HepG2 (cell line): ENCODE results near the gene ATPAF2. TPM values are rescaled to one million over a fixed set of nuclear protein-coding genes. Genes with fewer than 3 reads are reported as not detected.

ENCODE experiments used
- ATAC-seq: fragments of 200-7000 bp; cut with Tn5 transposase; 3 replicates; pipeline ENCODE4 v1.9.1; 2020; ENCODE audit warnings: mild to moderate bottlenecking, moderate library complexity
- BruUV-seq: library from RNA; stranded (reverse); fragments of 400-500 nt; replicated peaks from 2 replicates; lab custom pipeline; 2021; lab: Mats Ljungman, UMichigan
- CTCF ChIA-PET: fragments of 300-600 bp; formaldehyde crosslinking; extraction: SDS; loops from one replicate; lab custom pipeline; 2021; ENCODE audit warnings: low total read pairs, inconsistent platforms, low intra/inter-chr PET ratio; lab: Yijun Ruan, JAX
- POLR2A ChIA-PET: fragments of 350-600 bp; sonication (Branson Sonifier 250); formaldehyde crosslinking; loops from one replicate; lab custom pipeline; 2020; ENCODE audit warnings: antibody characterized with exemption, inconsistent platforms; lab: Yijun Ruan, JAX
- DNase-seq: peaks from one replicate; pipeline ENCODE4 v3.0.0-alpha.2; 2015; ENCODE audit warnings: low spot score
- FAIRE-seq: peaks from 3 replicates; lab custom pipeline; 2011; peaks lifted over from hg19 to GRCh38; lab: Jason Lieb, UNC
- H2AFZ ChIP-seq: one replicate; pipeline ENCODE4 v1.6.1; 2011; ENCODE audit warnings: low read length, inconsistent platforms
- H3K27ac ChIP-seq: fragments of 300-600 bp; 3 replicates; pipeline ENCODE4 v1.8.0; 2011; ENCODE audit warnings: mixed run types, mild to moderate bottlenecking, mixed read lengths, low read length, inconsistent platforms; ENCODE audit not compliant: insufficient read depth; ENCODE audit errors: extremely low read length
- H3K27me3 ChIP-seq, 2 experiments: fragments of 200-600 bp in 1 of 2; 2 replicates in 1 of 2; 3 replicates in 1 of 2; pipeline versions ENCODE4 v1.6.0 to v1.8.0; 2011; ENCODE audit warnings: low read length in 2 of 2, mild to moderate bottlenecking in 2 of 2, moderate library complexity in 2 of 2, inconsistent platforms in 1 of 2; ENCODE audit not compliant: insufficient read depth in 2 of 2, control insufficient read depth in 1 of 2
- H3K36me3 ChIP-seq, 2 experiments: fragments of 200-600 bp in 1 of 2; replicated peaks in 1 of 2; 2 replicates in 1 of 2; 3 replicates in 1 of 2; pipeline versions ENCODE4 v1.5.1 to v1.8.0; 2011; ENCODE audit warnings: low read length in 2 of 2, inconsistent platforms in 1 of 2; ENCODE audit not compliant: insufficient read depth in 2 of 2, control insufficient read depth in 1 of 2
- H3K4me1 ChIP-seq: 2 replicates; pipeline ENCODE4 v1.5.1; 2012; ENCODE audit warnings: low read length, inconsistent platforms; ENCODE audit not compliant: insufficient read depth
- H3K4me2 ChIP-seq: 2 replicates; pipeline ENCODE4 v1.6.0; 2011; ENCODE audit warnings: low read depth, low read length, inconsistent platforms
- H3K4me3 ChIP-seq, 3 experiments: fragments of 200-600 bp in 1 of 3; sonication (generic), shearing (Covaris generic) in 1 of 3; replicated peaks in 1 of 3; 2 replicates each; pipeline ENCODE4 v1.5.1; 2011 to 2016; ENCODE audit warnings: low read length in 3 of 3, inconsistent platforms in 2 of 3, low read depth in 2 of 3, mild to moderate bottlenecking in 2 of 3, control low read depth in 1 of 3, mixed read lengths in 1 of 3; ENCODE audit not compliant: insufficient read depth in 1 of 3
- H3K79me2 ChIP-seq: one replicate; pipeline ENCODE4 v1.6.1; 2011; ENCODE audit warnings: low read length, inconsistent platforms; ENCODE audit not compliant: insufficient read depth
- H3K9ac ChIP-seq: 2 replicates; pipeline ENCODE4 v1.6.0; 2011; ENCODE audit warnings: mild to moderate bottlenecking, low read depth, low read length, inconsistent platforms; ENCODE audit not compliant: insufficient read depth
- H3K9me3 ChIP-seq: 2 replicates; pipeline ENCODE4 v1.5.1; 2012; ENCODE audit warnings: mild to moderate bottlenecking, low read length
- H4K20me1 ChIP-seq: 2 replicates; pipeline ENCODE4 v1.6.0; 2011; ENCODE audit warnings: inconsistent platforms, mild to moderate bottlenecking, low read length, moderate library complexity; ENCODE audit not compliant: insufficient read depth
- GMEB2 ChIP-seq: IDR thresholded peaks from 2 replicates; pipeline ENCODE4 v1.6.1; 2016; ENCODE audit warnings: missing biosample characterization, missing genetic modification reagents, low read depth
- MAFK ChIP-seq, 2 experiments: IDR thresholded peaks in 1 of 2; conservative IDR thresholded peaks in 1 of 2; 2 replicates each; pipeline ENCODE4 v1.6.1; 2011; ENCODE audit warnings: improper control_type of control experiment in 2 of 2, low read length in 2 of 2
- NFKBIZ ChIP-seq: IDR thresholded peaks from 2 replicates; pipeline ENCODE4 v1.6.1; 2018; ENCODE audit warnings: missing genetic modification reagents, missing compliant biosample characterization
- TCF7L2 ChIP-seq: IDR thresholded peaks from 2 replicates; pipeline ENCODE4 v1.6.1; 2011; ENCODE audit warnings: mild to moderate bottlenecking, low read depth, low read length, moderate library complexity
- U2AF1 ChIP-seq: fragments of 200-400 bp; formaldehyde crosslinking; optimal IDR thresholded peaks from 2 replicates; pipeline ENCODE3; 2017; ENCODE audit warnings: mild to moderate bottlenecking, low read depth, low read length
- ZBTB42 ChIP-seq: sonication (generic); formaldehyde crosslinking; IDR thresholded peaks from 2 replicates; pipeline ENCODE4 v1.5.0; 2020; ENCODE audit warnings: mild to moderate bottlenecking, missing genetic modification reagents
- ZFYVE20 ChIP-seq: sonication (generic); formaldehyde crosslinking; IDR thresholded peaks from 2 replicates; pipeline ENCODE4 v1.8.0; 2023; ENCODE audit warnings: low read depth, mild to moderate bottlenecking, moderate library complexity, missing genetic modification reagents, borderline replicate concordance
- ZNF709 ChIP-seq: sonication (generic); formaldehyde crosslinking; IDR thresholded peaks from 2 replicates; pipeline ENCODE4 v1.5.0; 2020; ENCODE audit warnings: mild to moderate bottlenecking, missing genetic modification reagents
- ZNF75D ChIP-seq: sonication (generic); formaldehyde crosslinking; IDR thresholded peaks from 2 replicates; pipeline ENCODE4 v1.8.1; 2023; ENCODE audit warnings: missing genetic modification reagents, mild to moderate bottlenecking, borderline replicate concordance
- ZSCAN30 ChIP-seq: sonication (generic); formaldehyde crosslinking; IDR thresholded peaks from 2 replicates; pipeline ENCODE4 v1.5.0; 2020; ENCODE audit warnings: mild to moderate bottlenecking, missing genetic modification reagents
- WGBS: methylation state at CpG from one replicate; pipeline ENCODE4 v1.1.6; 2017; ENCODE audit warnings: low lambda C conversion rate; 5-methylcytosine and 5-hydroxymethylcytosine counted together
- in situ Hi-C: cut with HindIII; loops from 2 replicates; pipeline ENCODE4 v1.10.0; 2017; ENCODE audit warnings: low pct_unique_long_range_greater_than_20kb; ENCODE audit not compliant: extremely low pct_ligation_motif_present
- intact Hi-C: fragments of 100-400 bp; cut with micrococcal nuclease; formaldehyde crosslinking; loops from one replicate; pipeline ENCODE4 v1.10.0; 2022; ENCODE audit not compliant: unreplicated experiment
- polyA plus RNA-seq, 8 experiments: library from polyadenylated mRNA; depleted of rRNA in 3 of 8; stranded (reverse) in 7 of 8; unstranded in 1 of 8; fragments of >200 nt; fragmentation: Illumina TruSeq in 4 of 8; extraction: Trizol in 4 of 8; gene quantifications; 2 replicates each; pipeline versions ENCODE4 v1.2.1 to v1.2.3, GENCODE V29; 2011 to 2016; ENCODE audit warnings: low read depth in 4 of 8, missing spikeins in 1 of 8, mixed read lengths in 1 of 8; ENCODE audit not compliant: insufficient read depth in 1 of 8
- total RNA-seq, 5 experiments: library from RNA; depleted of rRNA; stranded (reverse); fragments of >200 nt; fragmentation: Illumina TruSeq; extraction: Trizol; gene quantifications; 2 replicates each; pipeline ENCODE4 v1.2.3, GENCODE V29; 2016; ENCODE audit warnings: low read depth in 1 of 5
- TF ChIP-seq, protein P1 (sequence below): sonication (generic); formaldehyde crosslinking; IDR thresholded peaks from 2 replicates; pipeline ENCODE4 v1.4.0; 2020; ENCODE audit warnings: missing genetic modification reagents, borderline replicate concordance
- TF ChIP-seq, protein P2 (sequence below): sonication (generic); formaldehyde crosslinking; IDR thresholded peaks from 2 replicates; pipeline ENCODE4 v1.8.0; 2022; ENCODE audit warnings: missing genetic modification reagents, mild to moderate bottlenecking, moderate library complexity, borderline replicate concordance
- TF ChIP-seq, protein P3 (sequence below): sonication (generic); formaldehyde crosslinking; IDR thresholded peaks from 2 replicates; pipeline ENCODE4 v1.4.0; 2020; ENCODE audit warnings: low read depth, mild to moderate bottlenecking, missing genetic modification reagents

The ATPAF2 gene
- total and polyA plus RNA-seq, 2 of the 13 experiments (the other 11 are each of a cell fraction or from before 2014, with no cell fraction given): 15.0 to 16.5 TPM

GRCh38 chr17:18015593-18015992 lies 23.4 kb downstream of the ATPAF2 start:
- ChIA-PET CTCF (no interaction called here), POLR2A (no interaction called here)
- Histone ChIP-seq H3K27ac (no peak overlapping the region), H3K4me3 (no peak overlapping the region), H3K27me3 (no peaks in the 10 kb centered on the region), H4K20me1 (no peaks in the 10 kb centered on the region), H3K9ac (no peak overlapping the region), H2AFZ (no peak overlapping the region), H3K4me1 (peaks cover 30% of the 10 kb centered on the region), H3K79me2 (no peaks in the 10 kb centered on the region), H3K36me3 (peaks cover 0 to 3% of the 10 kb centered on the region in 2 experiments; a peak in 3 of 5 replicates), H3K4me2 (no peak overlapping the region), H3K9me3 (no peaks in the 10 kb centered on the region)
- intact Hi-C loops: no loop called here
- WGBS: 100% methylated on average over 5 of the region's 5 CpGs
- ATAC-seq: no peak
- TF ChIP-seq GMEB2 (CRISPR knock-in tag) (no peak), ZBTB42 (no peak), ZNF75D (CRISPR knock-in tag) (no peak), ZSCAN30 (CRISPR knock-in tag) (no peak), MAFK (conservative IDR thresholded peaks at IDR 0.05 in 1 of 2, IDR thresholded peaks at IDR 0.05 in 1 of 2; ENCODE audit: low read length in 2 of 2) (no peak), NFKBIZ (CRISPR knock-in tag) (no peak), ZNF709 (no peak), U2AF1 (no peak), ZFYVE20 (no peak), TCF7L2 (no peak)
- TF ChIP-seq, protein P1, sequence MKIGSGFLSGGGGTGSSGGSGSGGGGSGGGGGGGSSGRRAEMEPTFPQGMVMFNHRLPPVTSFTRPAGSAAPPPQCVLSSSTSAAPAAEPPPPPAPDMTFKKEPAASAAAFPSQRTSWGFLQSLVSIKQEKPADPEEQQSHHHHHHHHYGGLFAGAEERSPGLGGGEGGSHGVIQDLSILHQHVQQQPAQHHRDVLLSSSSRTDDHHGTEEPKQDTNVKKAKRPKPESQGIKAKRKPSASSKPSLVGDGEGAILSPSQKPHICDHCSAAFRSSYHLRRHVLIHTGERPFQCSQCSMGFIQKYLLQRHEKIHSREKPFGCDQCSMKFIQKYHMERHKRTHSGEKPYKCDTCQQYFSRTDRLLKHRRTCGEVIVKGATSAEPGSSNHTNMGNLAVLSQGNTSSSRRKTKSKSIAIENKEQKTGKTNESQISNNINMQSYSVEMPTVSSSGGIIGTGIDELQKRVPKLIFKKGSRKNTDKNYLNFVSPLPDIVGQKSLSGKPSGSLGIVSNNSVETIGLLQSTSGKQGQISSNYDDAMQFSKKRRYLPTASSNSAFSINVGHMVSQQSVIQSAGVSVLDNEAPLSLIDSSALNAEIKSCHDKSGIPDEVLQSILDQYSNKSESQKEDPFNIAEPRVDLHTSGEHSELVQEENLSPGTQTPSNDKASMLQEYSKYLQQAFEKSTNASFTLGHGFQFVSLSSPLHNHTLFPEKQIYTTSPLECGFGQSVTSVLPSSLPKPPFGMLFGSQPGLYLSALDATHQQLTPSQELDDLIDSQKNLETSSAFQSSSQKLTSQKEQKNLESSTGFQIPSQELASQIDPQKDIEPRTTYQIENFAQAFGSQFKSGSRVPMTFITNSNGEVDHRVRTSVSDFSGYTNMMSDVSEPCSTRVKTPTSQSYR: no peak
- TF ChIP-seq, protein P2, sequence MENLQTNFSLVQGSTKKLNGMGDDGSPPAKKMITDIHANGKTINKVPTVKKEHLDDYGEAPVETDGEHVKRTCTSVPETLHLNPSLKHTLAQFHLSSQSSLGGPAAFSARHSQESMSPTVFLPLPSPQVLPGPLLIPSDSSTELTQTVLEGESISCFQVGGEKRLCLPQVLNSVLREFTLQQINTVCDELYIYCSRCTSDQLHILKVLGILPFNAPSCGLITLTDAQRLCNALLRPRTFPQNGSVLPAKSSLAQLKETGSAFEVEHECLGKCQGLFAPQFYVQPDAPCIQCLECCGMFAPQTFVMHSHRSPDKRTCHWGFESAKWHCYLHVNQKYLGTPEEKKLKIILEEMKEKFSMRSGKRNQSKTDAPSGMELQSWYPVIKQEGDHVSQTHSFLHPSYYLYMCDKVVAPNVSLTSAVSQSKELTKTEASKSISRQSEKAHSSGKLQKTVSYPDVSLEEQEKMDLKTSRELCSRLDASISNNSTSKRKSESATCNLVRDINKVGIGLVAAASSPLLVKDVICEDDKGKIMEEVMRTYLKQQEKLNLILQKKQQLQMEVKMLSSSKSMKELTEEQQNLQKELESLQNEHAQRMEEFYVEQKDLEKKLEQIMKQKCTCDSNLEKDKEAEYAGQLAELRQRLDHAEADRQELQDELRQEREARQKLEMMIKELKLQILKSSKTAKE: no peak
- TF ChIP-seq, protein P3, sequence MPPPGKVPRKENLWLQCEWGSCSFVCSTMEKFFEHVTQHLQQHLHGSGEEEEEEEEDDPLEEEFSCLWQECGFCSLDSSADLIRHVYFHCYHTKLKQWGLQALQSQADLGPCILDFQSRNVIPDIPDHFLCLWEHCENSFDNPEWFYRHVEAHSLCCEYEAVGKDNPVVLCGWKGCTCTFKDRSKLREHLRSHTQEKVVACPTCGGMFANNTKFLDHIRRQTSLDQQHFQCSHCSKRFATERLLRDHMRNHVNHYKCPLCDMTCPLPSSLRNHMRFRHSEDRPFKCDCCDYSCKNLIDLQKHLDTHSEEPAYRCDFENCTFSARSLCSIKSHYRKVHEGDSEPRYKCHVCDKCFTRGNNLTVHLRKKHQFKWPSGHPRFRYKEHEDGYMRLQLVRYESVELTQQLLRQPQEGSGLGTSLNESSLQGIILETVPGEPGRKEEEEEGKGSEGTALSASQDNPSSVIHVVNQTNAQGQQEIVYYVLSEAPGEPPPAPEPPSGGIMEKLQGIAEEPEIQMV (CRISPR knock-in tag): no peak
- no peak for DNase-seq
- BruUV-seq: no TSS peak
- in situ Hi-C loops: loop anchor here (25.0 kb wide), 1 partner anchor 97 kb away; the partner anchor contains the start of gene MYO15A
- FAIRE-seq: no peak
